IMR-90 (cell line): Measurements from ENCODE around the gene CTRB2. TPM values are rescaled to one million over a fixed set of nuclear protein-coding genes. Genes with fewer than 3 reads are reported as not detected.

ENCODE experiments used
- ATAC-seq: fragments of 200-7000 bp; cut with Tn5 transposase; 2 replicates; pipeline ENCODE4 v1.9.1; 2020; ENCODE audit warnings: low read depth, mild to moderate bottlenecking, moderate library complexity
- BruUV-seq: library from RNA; stranded (reverse); fragments of 400-500 nt; replicated peaks from 2 replicates; lab custom pipeline; 2021; lab: Mats Ljungman, UMichigan
- CTCF ChIA-PET: fragments of 300-600 bp; formaldehyde crosslinking; extraction: SDS; loops from one replicate; lab custom pipeline; 2021; ENCODE audit warnings: antibody characterized with exemption; lab: Yijun Ruan, JAX
- POLR2A ChIA-PET: fragments of 300-600 bp; sonication (Branson Sonifier 250); formaldehyde crosslinking; loops from one replicate; lab custom pipeline; 2022; ENCODE audit warnings: antibody characterized with exemption; ENCODE audit not compliant: unreplicated experiment; lab: Charles Lee
- DNase-seq: peaks from one replicate; pipeline ENCODE4 v3.0.0; 2013
- H2AFZ ChIP-seq: replicated peaks from 2 replicates; pipeline ENCODE3; 2013; ENCODE audit warnings: low read length, mild to moderate bottlenecking; ENCODE audit not compliant: poor library complexity
- H2AK5ac ChIP-seq: 2 replicates; pipeline ENCODE4 v1.6.1; 2013; ENCODE audit warnings: low read depth, low read length, inconsistent platforms
- H2AK9ac ChIP-seq: replicated peaks from 2 replicates; pipeline ENCODE3; 2013; ENCODE audit warnings: mild to moderate bottlenecking, low read depth, low read length, moderate library complexity; ENCODE audit not compliant: poor library complexity
- H2BK120ac ChIP-seq: 2 replicates; pipeline ENCODE4 v1.6.1; 2013; ENCODE audit warnings: low read depth, low read length, inconsistent platforms
- H2BK15ac ChIP-seq: 3 replicates; pipeline ENCODE4 v1.6.1; 2013; ENCODE audit warnings: low read depth, low read length, inconsistent platforms
- H2BK20ac ChIP-seq: 2 replicates; pipeline ENCODE4 v1.6.1; 2013; ENCODE audit warnings: low read depth, mild to moderate bottlenecking, inconsistent platforms, low read length, moderate library complexity
- H2BK5ac ChIP-seq: 2 replicates; pipeline ENCODE4 v1.6.1; 2013; ENCODE audit warnings: mild to moderate bottlenecking, low read depth, low read length, inconsistent platforms; ENCODE audit not compliant: poor library complexity, severe bottlenecking
- H3K14ac ChIP-seq: replicated peaks from 2 replicates; pipeline ENCODE4 v1.6.1; 2013; ENCODE audit warnings: low read depth, low read length, inconsistent platforms
- H3K18ac ChIP-seq: 2 replicates; pipeline ENCODE4 v1.6.1; 2013; ENCODE audit warnings: low read depth, low read length, control low read depth
- H3K23ac ChIP-seq: 2 replicates; pipeline ENCODE4 v1.6.1; 2013; ENCODE audit warnings: low read depth, low read length, inconsistent platforms
- H3K27ac ChIP-seq: 2 replicates; pipeline ENCODE4 v1.5.1; 2013; ENCODE audit warnings: mild to moderate bottlenecking, control low read depth, low read length; ENCODE audit not compliant: insufficient read depth
- H3K27me3 ChIP-seq: 2 replicates; pipeline ENCODE4 v1.6.1; 2013; ENCODE audit warnings: low read length; ENCODE audit not compliant: control insufficient read depth, insufficient read depth
- H3K36me3 ChIP-seq: 2 replicates; pipeline ENCODE4 v1.6.1; 2013; ENCODE audit warnings: low read length, mixed read lengths; ENCODE audit not compliant: control insufficient read depth, insufficient read depth
- H3K4ac ChIP-seq: 2 replicates; pipeline ENCODE4 v1.6.1; 2013; ENCODE audit warnings: low read depth, low read length, inconsistent platforms
- H3K4me1 ChIP-seq: 2 replicates; pipeline ENCODE4 v1.6.1; 2013; ENCODE audit warnings: low read length, mixed read lengths; ENCODE audit not compliant: control insufficient read depth, insufficient read depth
- H3K4me2 ChIP-seq: 2 replicates; pipeline ENCODE4 v1.6.1; 2013; ENCODE audit warnings: low read depth, mild to moderate bottlenecking, control low read depth, low read length, moderate library complexity
- H3K4me3 ChIP-seq: 2 replicates; pipeline ENCODE4 v1.5.1; 2013; ENCODE audit warnings: low read depth, mild to moderate bottlenecking, control low read depth, low read length, moderate library complexity; ENCODE audit not compliant: insufficient read depth
- H3K56ac ChIP-seq: 2 replicates; pipeline ENCODE4 v1.6.1; 2013; ENCODE audit warnings: low read length, inconsistent platforms; ENCODE audit not compliant: insufficient read depth; ENCODE audit errors: extremely low read depth
- H3K79me1 ChIP-seq, 2 experiments: 2 replicates each; pipeline ENCODE4 v1.6.1; 2013; ENCODE audit warnings: low read length in 2 of 2, inconsistent platforms in 1 of 2, low read depth in 1 of 2
- H3K9ac ChIP-seq: 2 replicates; pipeline ENCODE4 v1.6.1; 2013; ENCODE audit warnings: low read depth, low read length, control low read depth
- H3K9me1 ChIP-seq: 2 replicates; pipeline ENCODE4 v1.6.1; 2013; ENCODE audit warnings: low read length, inconsistent platforms; ENCODE audit not compliant: insufficient read depth
- H3K9me3 ChIP-seq: 2 replicates; pipeline ENCODE4 v1.6.1; 2013; ENCODE audit warnings: low read length; ENCODE audit not compliant: control insufficient read depth, insufficient read depth
- H4K20me1 ChIP-seq: 2 replicates; pipeline ENCODE4 v1.6.1; 2013; ENCODE audit warnings: low read length, inconsistent platforms; ENCODE audit not compliant: insufficient read depth
- H4K5ac ChIP-seq: 2 replicates; pipeline ENCODE4 v1.6.1; 2013; ENCODE audit warnings: mild to moderate bottlenecking, low read depth, low read length, control low read depth
- H4K8ac ChIP-seq, 2 experiments: 2 replicates each; pipeline ENCODE4 v1.6.1; 2013; ENCODE audit warnings: low read depth in 2 of 2, low read length in 2 of 2, control low read depth in 1 of 2, inconsistent platforms in 1 of 2
- H4K91ac ChIP-seq: 2 replicates; pipeline ENCODE4 v1.6.1; 2013; ENCODE audit warnings: low read depth, low read length, inconsistent platforms; ENCODE audit not compliant: insufficient read depth
- SMC3 ChIP-seq: fragments of 150-350 bp; IDR thresholded peaks from 2 replicates; pipeline ENCODE4 v1.6.1; 2016; ENCODE audit warnings: low read depth, mild to moderate bottlenecking, antibody characterized with exemption, low read length, moderate library complexity
- WGBS, 2 experiments: methylation state at CpG; one replicate each; pipeline versions ENCODE4 v1.1.5 to v1.1.7; 2013; ENCODE audit warnings: missing lambda C conversion rate in 2 of 2; ENCODE audit not compliant: insufficient read length in 1 of 2; ENCODE audit errors: extremely low coverage in 2 of 2; 5-methylcytosine and 5-hydroxymethylcytosine counted together
- dilution Hi-C: fragments of 300-500 bp; cut with HindIII; formaldehyde crosslinking; loops from one replicate; pipeline ENCODE4 v1.14.3; 2018; ENCODE audit warnings: low sequenced_read_pairs; ENCODE audit not compliant: unreplicated experiment
- in situ Hi-C: fragments of 300-500 bp; cut with MboI; formaldehyde crosslinking; loops from 3 replicates; pipeline ENCODE4 v1.14.3; 2019; ENCODE audit warnings: low sequenced_read_pairs, inconsistent platforms, mixed read lengths
- intact Hi-C: fragments of 100-400 bp; cut with micrococcal nuclease; formaldehyde crosslinking; loops from 2 replicates; pipeline ENCODE4 v1.10.0; 2022
- polyA plus RNA-seq, 3 experiments: library from polyadenylated mRNA; depleted of rRNA; stranded (reverse); fragments of >200 nt; gene quantifications; 2 replicates each; pipeline ENCODE4 v1.2.3, GENCODE V29; 2012; ENCODE audit warnings: low replicate concordance in 1 of 3
- total RNA-seq: library from RNA; depleted of rRNA; stranded (reverse); fragments of >200 nt; gene quantifications from 2 replicates; pipeline ENCODE4 v1.2.3, GENCODE V29; 2012

The CTRB2 gene
- total and polyA plus RNA-seq, 2 of the 4 experiments (the other 2 are of a cell fraction): not detected

- no peak overlapping the region for H4K8ac ChIP-seq
- POLR2A ChIA-PET: no interaction called here
- H3K27ac ChIP-seq: no peak overlapping the region
These were observed 1.4 kb upstream of the CTRB2 start for GRCh38 chr16:75208242-75208825.

More at GRCh38 chr16:75208242-75208825, 1.4 kb upstream of the CTRB2 start:
- Histone ChIP-seq H3K36me3 (no peaks in the 10 kb centered on the region), H3K18ac (no peak overlapping the region), H4K20me1 (no peaks in the 10 kb centered on the region), H3K14ac (no peak overlapping the region), H3K9ac (no peak overlapping the region), H4K91ac (no peak overlapping the region), H2BK20ac (no peak overlapping the region), H3K4me3 (no peak overlapping the region), H2BK15ac (no peak overlapping the region), H2AFZ (no peak overlapping the region), H3K23ac (no peak overlapping the region), H3K27me3 (0 out of 2 replicates have a peak, but pooled peaks cover 5% of the 10 kb centered on the region), H3K4me1 (no peaks in the 10 kb centered on the region), H3K4ac (no peak overlapping the region), H3K79me1 (no peaks in the 10 kb centered on the region), H4K5ac (no peak overlapping the region), H3K4me2 (no peak overlapping the region), H2BK120ac (no peak overlapping the region), H2AK5ac (no peak overlapping the region), H3K9me3 (no peaks in the 10 kb centered on the region), H2AK9ac (no peak overlapping the region), H2BK5ac (no peak overlapping the region), H3K9me1 (no peaks in the 10 kb centered on the region), H3K56ac (no peak overlapping the region)
- no peak for TF ChIP-seq SMC3
- intact Hi-C loops: no loop called here
- CTCF ChIA-PET: no interaction called here
- dilution Hi-C loops: no loop called here
- WGBS, 2 experiments: 87% methylated on average over 4 of the region's 13 CpGs; no CpG with 5 or more reads in 1 of the 2 experiments
- DNase-seq: no peak
- in situ Hi-C loops: loop anchor here (25.0 kb wide), 2 partner anchors 379 to 554 kb away; no protein-coding TSS in a partner anchor
- BruUV-seq: no TSS peak
- ATAC-seq: no peak
